UCSD-AML1 (cell line): ENCODE data around the gene BAAT.

ENCODE experiments used
- DNase-seq: peaks from one replicate; lab custom pipeline; 2025; ENCODE audit not compliant: unreplicated experiment; lab: John Stamatoyannopoulos, UW

Gene BAAT

GRCh38 chr9:101398930-101399642 lies 14.3 kb upstream of the BAAT start:
- no peak for DNase-seq

DNA sequence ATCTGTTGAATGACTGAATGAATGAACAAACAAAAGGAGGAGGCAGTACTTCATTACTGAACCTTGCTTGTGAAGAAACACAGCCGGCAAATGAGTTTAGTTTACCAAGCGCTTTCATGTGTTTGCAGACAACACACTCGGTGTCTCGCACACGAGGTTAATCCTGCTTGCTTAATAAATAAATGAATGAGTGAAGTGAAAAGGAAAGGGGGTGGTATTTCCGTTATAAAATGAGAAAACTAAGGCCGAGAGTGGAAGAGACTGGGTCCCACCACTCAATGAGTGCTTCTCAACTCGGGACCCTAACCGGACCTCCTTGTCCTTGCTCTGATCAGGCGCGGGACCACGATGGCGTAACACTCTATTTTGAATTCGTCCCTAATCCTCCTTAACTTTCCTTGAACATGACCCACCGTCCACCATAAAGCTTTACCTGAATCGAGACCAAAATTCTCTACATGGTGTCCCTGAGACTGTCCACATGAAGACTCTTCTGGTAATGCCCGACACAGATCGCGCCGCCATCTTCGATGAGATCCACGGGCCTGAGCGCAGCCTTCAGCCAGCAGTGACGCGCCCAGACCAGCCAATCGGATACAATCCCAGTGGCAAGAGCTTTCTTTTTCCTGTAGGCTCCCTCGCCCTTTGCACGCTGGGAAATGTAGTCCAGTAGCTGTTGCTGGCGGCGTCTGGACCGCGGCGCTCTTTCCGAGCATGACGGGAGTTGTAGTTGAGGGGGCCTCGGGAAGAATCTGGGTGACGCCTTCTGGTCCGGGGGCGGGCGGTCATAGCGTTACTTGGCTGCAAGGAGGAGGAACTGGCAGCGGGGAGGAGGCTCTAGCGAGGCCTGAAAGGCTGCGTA lies 13.5 kb upstream of the BAAT start, which contains the start of the genes MRPL50 and ZNF189:
Gene MRPL50 (minus strand): TSS at position 551 of the 862 bp plus-strand sequence. CDS start 26 bp downstream, at position 525.
Gene ZNF189 (plus strand): TSS at position 784 of the 862 bp plus-strand sequence. CDS start 306 bp downstream, outside the sequence.
- DNase-seq: peak; percentile 97

DNA sequence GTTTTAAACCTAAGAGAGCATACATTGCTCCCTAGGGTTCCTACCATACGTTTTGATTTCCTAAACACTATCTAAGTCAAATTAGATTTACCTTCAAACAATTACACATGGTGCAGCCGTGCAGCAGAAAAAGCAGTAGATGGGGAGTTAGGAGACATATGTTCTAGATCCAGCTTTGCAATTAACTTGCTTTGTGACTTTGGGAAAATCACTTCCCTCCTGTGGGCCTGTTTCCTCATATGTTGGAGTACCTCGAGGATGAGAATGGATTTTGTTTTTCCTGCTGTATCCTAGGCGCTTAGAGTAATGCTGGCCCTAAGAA lies 12.9 kb upstream of the BAAT start:
- no peak for DNase-seq

GRCh38 chr9:101394687-101395086 lies 9.9 kb upstream of the BAAT start:
- no peak for DNase-seq

DNA sequence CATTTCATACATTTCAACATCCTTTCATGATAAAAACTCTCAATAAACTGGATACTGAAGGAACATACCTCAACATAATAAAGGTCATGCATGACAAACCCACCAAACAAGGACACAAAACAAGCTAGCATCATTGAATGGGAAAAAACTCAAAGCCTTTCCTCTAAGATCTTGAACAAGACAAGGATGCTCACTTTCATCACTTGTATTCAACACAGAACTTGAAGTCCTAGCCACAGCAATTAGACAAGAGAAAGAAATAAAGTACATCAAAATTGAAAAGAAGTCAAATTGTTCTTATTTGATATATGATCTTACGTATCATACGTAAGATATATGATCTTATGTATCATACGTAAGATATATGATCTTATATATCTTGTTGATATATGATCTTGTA lies 8.3 kb upstream of the BAAT start:
- no peak for DNase-seq

GRCh38 chr9:101388507-101388993 lies 3.7 kb upstream of the BAAT start:
- no peak for DNase-seq

- DNase-seq: no peak
Observed at GRCh38 chr9:101387871-101388506, 3.2 kb upstream of the BAAT start.

DNA sequence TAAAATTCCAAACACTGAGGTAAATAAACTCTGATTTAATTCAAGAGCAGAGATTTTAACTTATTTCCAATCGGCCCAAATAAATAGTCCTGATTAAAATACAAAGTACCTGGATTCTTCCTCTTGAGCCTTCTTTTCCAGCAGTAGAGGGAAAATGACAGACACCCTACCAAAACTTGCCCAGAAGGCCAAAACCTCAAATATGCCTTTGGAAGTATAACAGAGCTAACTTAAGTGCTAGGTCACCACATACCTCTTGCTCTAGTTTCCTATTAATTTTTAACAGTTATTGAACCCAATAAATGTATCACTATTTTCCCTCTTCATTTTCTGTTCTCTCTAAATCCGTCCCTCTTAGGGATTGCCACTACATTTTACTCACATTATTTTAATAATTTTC lies 1.4 kb downstream of the BAAT start:
- no peak for DNase-seq

- DNase-seq: no peak
Observed at GRCh38 chr9:101381833-101382342, 2.9 kb downstream of the BAAT start.

- no peak for DNase-seq
Observed at GRCh38 chr9:101381118-101381517, 3.7 kb downstream of the BAAT start.

- no peak for DNase-seq
Observed at GRCh38 chr9:101380295-101380694, 4.5 kb downstream of the BAAT start.

GRCh38 chr9:101376111-101376848 lies 8.5 kb downstream of the BAAT start:
- no peak for DNase-seq

GRCh38 chr9:101375546-101375945 lies 9.3 kb downstream of the BAAT start:
- no peak for DNase-seq

GRCh38 chr9:101372327-101373118 lies 12.3 kb downstream of the BAAT start:
- DNase-seq: no peak

- no peak for DNase-seq
Observed at GRCh38 chr9:101371813-101372212, 13.0 kb downstream of the BAAT start.

GRCh38 chr9:101369884-101370531 lies 14.8 kb downstream of the BAAT start:
- DNase-seq: no peak

- DNase-seq: no peak
Observed at GRCh38 chr9:101369286-101369685, 15.5 kb downstream of the BAAT start.

DNA sequence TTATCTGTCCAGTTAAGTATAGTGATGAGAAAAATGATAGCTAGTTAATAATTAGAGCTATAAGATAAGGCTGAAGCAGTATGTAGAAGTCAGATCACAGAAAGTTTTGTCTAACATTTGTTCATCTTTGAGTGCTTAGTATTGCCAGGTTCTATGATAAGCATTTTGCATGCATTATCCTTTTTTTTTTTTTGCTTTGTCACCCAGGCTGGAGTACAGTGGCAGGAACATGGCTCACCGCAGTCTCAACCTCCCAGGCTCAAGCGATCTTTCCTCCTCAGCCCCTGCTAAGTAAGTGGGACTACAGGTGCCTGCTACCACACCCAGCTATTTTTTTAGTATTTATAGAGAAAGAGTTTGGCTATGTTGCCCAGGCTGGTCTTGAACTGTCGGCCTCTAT lies 17.5 kb downstream of the BAAT start:
- no peak for DNase-seq

- DNase-seq: no peak
Observed at GRCh38 chr9:101366038-101366756, 18.6 kb downstream of the BAAT start.
